Measurements from ENCODE around the gene SMAD4. TPM values are rescaled to one million over a fixed set of nuclear protein-coding genes. Genes with fewer than 3 reads are reported as not detected.

Gene SMAD4
- total and polyA plus RNA-seq, 2 of the 13 experiments (the other 11 are each of a cell fraction or from before 2014, with no cell fraction given): 70.2 to 72.0 TPM

GRCh38 chr18:51110073-51110797 is 80.2 kb downstream of the SMAD4 start (continued):
- TF ChIP-seq, protein P1, sequence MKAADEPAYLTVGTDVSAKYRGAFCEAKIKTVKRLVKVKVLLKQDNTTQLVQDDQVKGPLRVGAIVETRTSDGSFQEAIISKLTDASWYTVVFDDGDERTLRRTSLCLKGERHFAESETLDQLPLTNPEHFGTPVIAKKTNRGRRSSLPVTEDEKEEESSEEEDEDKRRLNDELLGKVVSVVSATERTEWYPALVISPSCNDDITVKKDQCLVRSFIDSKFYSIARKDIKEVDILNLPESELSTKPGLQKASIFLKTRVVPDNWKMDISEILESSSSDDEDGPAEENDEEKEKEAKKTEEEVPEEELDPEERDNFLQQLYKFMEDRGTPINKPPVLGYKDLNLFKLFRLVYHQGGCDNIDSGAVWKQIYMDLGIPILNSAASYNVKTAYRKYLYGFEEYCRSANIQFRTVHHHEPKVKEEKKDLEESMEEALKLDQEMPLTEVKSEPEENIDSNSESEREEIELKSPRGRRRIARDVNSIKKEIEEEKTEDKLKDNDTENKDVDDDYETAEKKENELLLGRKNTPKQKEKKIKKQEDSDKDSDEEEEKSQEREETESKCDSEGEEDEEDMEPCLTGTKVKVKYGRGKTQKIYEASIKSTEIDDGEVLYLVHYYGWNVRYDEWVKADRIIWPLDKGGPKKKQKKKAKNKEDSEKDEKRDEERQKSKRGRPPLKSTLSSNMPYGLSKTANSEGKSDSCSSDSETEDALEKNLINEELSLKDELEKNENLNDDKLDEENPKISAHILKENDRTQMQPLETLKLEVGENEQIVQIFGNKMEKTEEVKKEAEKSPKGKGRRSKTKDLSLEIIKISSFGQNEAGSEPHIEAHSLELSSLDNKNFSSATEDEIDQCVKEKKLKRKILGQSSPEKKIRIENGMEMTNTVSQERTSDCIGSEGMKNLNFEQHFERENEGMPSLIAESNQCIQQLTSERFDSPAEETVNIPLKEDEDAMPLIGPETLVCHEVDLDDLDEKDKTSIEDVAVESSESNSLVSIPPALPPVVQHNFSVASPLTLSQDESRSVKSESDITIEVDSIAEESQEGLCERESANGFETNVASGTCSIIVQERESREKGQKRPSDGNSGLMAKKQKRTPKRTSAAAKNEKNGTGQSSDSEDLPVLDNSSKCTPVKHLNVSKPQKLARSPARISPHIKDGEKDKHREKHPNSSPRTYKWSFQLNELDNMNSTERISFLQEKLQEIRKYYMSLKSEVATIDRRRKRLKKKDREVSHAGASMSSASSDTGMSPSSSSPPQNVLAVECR (CRISPR knock-in tag; IDR thresholded peaks at IDR 0.05; ENCODE audit: borderline replicate concordance): peak; percentile 24; the same call in 1 of the 2 replicates
- TF ChIP-seq NCOA2 (CRISPR knock-in tag; IDR thresholded peaks at IDR 0.05) (0 out of 2 replicates have a peak, but pooled peaks have one; percentile 23), ESRRA (CRISPR knock-in tag; IDR thresholded peaks at IDR 0.05; ENCODE audit: low read depth) (0 out of 2 replicates have a peak, but pooled peaks have one; percentile 21), ELF3 (CRISPR knock-in tag; IDR thresholded peaks at IDR 0.05) (peak; percentile 30; the same call in 1 of the 2 replicates), KLF16 (CRISPR knock-in tag; IDR thresholded peaks at IDR 0.05) (0 out of 4 replicates have a peak, but pooled peaks of 1 of the 2 experiments have one; percentile 43), ARNT (IDR thresholded peaks at IDR 0.05) (no peak), PITX1 (CRISPR knock-in tag; IDR thresholded peaks at IDR 0.05) (peak; percentile 45; the same call in 1 of the 2 replicates), LCORL (IDR thresholded peaks at IDR 0.05) (no peak), LCORL (CRISPR knock-in tag; IDR thresholded peaks at IDR 0.05) (peak; percentile 80), KDM5B (CRISPR knock-in tag; IDR thresholded peaks at IDR 0.05; ENCODE audit: borderline replicate concordance) (peak; percentile 78; the same call in 1 of the 2 replicates), MLLT10 (CRISPR knock-in tag; IDR thresholded peaks at IDR 0.05) (no peak), CENPT (CRISPR knock-in tag; IDR thresholded peaks at IDR 0.05; ENCODE audit: low read depth) (0 out of 2 replicates have a peak, but pooled peaks have one; percentile 50), ZNF558 (CRISPR knock-in tag; IDR thresholded peaks at IDR 0.05; ENCODE audit: borderline replicate concordance) (0 out of 2 replicates have a peak, but pooled peaks have one; percentile 46), ZNF441 (CRISPR knock-in tag; IDR thresholded peaks at IDR 0.05; ENCODE audit: borderline replicate concordance) (no peak), RBAK (CRISPR knock-in tag; IDR thresholded peaks at IDR 0.05) (0 out of 2 replicates have a peak, but pooled peaks have one; percentile 27), ZNF280D (CRISPR knock-in tag; IDR thresholded peaks at IDR 0.05) (no peak), ZMYM4 (CRISPR knock-in tag; IDR thresholded peaks at IDR 0.05) (peak; percentile 49; the same call in 1 of the 2 replicates), THAP11 (CRISPR knock-in tag; IDR thresholded peaks at IDR 0.05) (0 out of 2 replicates have a peak, but pooled peaks have one; percentile 15), TAF1 (CRISPR knock-in tag; IDR thresholded peaks at IDR 0.05) (peak; percentile 22; the same call in 1 of the 2 replicates), HNRNPK (IDR thresholded peaks at IDR 0.05; ENCODE audit: low read depth, low read length, poor library complexity, severe bottlenecking) (peak; percentile 60), SP4 (CRISPR knock-in tag; IDR thresholded peaks at IDR 0.05) (0 out of 2 replicates have a peak, but pooled peaks have one; percentile 29)
